Left ventricle myocardium superior (tissue), 1 donor: ENCODE data around the gene TOLLIP. TPM values are rescaled to one million over a fixed set of nuclear protein-coding genes. Genes with fewer than 3 reads are reported as not detected.
A peak's percentile ranks its signal among the peaks of the same experiment; 100 is the strongest.

Source experiments
- ATAC-seq: fragments of 200-7000 bp; cut with Tn5 transposase; one replicate; pipeline ENCODE4 v1.9.1; 2020; ENCODE audit warnings: mild to moderate bottlenecking, moderate library complexity
- DNase-seq: peaks from one replicate; pipeline ENCODE4 v3.0.0-alpha.2; 2020
- intact Hi-C: fragments of 100-400 bp; cut with micrococcal nuclease; formaldehyde crosslinking; loops from one replicate; pipeline ENCODE4 v1.11.0; 2022
- total RNA-seq: library from RNA; stranded (reverse); fragmentation: NEBNext Ultra II Directional; extraction: Animal tissue kit (Norgen Biotek cat#: 25700); gene quantifications from one replicate; pipeline ENCODE4 v1.2.1, GENCODE V29; 2021
- donor health status: DM: no; HTN: yes; CAD: no; lungs with severe emphysema.

Gene TOLLIP
- total RNA-seq, 1 donor from 2014 or later = 50.2 TPM

DNA sequence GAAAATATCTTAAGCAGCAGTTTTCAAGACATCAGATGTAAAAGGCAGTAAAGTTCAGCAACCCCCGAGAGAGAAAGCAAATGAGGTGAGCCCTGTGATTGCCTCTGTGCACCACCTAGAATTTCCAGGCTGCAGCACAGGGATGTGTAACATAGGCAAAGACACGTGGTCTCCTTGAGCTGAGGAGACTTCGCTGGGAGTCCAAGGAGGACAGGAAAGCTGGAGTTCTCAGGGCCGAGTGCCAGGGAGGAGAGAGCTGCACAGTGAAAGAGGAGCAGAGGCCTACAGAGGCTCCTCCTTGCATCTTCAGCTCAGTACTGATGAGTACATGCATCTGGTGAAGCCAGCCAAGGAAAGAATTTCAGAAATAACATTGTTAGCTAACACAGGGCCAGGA is 17.6 kb upstream of the TOLLIP start:
- intact Hi-C loops = no loop called here
- DNase-seq (no peak), ATAC-seq (no peak)

DNA sequence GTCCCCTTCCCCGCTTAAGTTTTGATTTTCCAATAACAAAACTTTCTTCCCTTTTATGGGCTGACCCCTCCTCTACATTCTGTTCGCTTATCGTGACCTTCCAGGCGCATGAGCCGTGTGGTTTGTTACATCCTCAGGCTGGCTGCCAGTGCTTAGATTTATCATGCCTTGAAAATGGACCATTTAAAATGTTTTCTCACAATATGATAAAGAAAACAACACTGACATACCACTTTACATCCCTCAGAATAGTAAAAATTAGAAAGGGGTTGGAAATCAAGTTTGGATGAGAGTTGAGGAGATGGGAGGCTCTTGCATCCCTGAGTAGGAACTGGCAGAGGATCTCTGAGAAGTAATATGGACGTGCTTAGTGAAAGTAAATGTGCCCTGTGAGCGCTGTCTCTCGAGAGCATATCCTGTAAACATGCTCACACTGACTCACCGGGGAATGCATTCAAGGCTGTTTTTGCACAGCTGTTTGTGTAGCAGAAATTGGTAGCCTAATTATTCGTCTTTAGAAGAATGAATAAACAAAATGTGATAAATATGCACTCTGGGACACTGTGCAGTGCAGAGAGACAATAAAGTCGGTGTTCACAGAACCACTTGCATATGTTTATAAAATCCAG is 17.1 kb upstream of the TOLLIP start:
- intact Hi-C loops = no loop called here
- no peak for DNase-seq
- ATAC-seq = no peak

DNA sequence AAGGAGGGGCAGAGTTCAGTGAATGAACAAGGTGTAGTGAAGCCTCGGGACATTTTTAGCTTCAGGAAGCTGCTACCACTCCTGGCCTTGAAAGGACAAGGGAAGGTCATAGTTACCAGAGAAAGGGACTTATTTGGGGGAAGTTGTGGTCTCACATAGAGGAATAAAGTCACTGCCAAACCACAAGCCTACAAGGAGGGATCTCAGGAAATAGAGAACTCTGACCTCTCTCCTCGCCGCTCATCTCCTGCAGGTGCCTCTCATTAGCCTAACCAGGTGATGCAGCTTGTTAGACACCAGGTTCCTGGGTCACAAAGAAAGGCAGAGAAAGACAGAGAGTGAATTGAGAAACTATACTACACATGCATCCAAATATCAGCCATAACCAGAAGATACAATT is 14.3 kb upstream of the TOLLIP start:
- DNase-seq (no peak), ATAC-seq (no peak)
- intact Hi-C loops = no loop called here

DNA sequence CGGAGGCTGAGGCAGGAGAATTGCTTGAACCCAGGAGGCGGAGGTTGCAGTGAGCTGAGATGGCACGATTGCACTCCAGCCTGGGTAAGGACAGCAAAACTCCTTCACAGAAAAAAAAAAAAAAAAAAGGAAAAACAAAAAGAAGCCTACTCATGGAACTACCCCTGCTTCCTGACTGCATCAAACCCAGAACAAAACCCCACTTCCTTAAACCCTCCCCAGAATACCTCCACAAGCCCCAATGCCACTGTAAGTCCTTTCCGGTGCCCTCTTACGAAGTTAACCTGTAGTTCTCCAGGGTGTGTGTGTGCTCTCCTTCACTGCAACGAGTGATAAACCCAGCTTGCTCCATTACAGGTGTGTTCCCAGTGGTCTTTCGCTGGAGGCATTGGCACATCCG is 8.6 kb upstream of the TOLLIP start:
- DNase-seq (no peak), ATAC-seq (no peak)
- intact Hi-C loops = no loop called here

DNA sequence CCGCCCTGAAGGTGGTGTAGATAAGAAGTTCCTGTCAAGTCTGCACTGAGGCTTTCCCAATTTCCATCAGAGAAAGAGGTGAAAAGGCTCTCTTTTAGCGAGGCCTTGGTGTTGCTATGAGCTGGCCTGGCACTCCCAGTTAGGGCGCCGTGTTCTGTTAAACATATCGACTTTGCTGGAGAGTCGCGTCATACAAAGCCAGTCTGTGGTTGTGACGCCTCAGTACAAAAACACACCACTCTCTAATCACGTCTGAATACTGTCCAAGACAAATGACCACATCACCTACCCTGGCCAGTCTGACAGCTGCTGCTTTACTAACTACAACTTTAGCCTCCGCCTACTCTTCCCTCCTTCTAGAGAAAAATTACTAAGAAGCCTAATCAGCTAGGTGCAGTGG is 8.0 kb upstream of the TOLLIP start:
- ATAC-seq = no peak
- intact Hi-C loops = no loop called here
- DNase-seq = no peak

DNA sequence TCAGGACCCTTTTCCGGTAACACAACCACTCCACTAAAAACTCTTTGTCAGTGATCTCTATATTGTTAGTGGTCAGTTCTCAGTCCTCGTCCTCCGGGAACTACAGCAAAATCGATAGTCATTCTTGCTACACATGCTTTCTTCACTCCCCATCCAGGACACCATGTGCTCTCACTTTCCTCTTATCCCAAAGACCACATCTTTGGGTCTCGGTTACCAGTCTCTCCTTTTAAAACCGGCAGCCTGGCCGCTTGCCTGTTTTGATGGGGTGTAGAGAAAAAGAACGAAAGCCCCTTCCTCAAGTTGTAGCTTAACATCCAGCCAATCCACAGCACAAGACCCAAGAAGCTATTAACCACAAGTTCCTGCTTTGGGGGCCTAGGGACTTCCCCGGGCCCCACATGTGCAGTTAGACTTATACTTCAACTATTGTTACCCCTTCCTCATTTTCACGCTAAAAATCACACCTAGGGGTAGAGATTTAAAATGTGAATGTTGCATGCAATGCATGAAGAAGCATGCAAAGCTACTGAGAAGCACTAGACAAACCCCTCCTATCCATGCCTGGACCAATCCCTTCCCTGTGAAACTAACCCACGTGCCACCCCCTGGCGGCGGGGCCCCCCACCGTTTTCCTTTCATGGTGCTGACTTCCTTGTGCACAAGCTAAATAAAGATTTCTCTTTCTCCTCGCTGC is 1.5 kb upstream of the TOLLIP start:
- intact Hi-C loops = no loop called here
- DNase-seq = peak; percentile 35

DNA sequence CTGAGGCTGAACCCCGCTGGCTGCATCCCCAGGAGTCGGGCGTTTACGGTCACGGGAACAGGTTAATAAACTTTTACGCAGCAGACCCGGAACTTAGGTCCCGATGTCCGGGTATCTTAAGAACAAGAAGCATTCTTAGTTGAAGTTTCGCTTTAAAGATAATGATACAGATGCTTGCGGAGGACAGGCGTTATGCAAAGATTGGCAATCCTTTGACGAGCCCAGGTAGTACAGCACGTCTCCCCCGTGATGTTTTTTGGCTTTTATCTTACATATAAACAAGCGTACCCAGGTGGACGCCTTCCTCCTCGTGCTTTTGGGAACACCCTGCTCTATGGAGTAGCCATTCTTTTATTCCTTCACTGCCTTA is 871 bp upstream of the TOLLIP start:
- ATAC-seq (no peak), DNase-seq (no peak)
- intact Hi-C loops = no loop called here

More for the DNA sequence above, 1.5 kb upstream of the TOLLIP start:
- ATAC-seq = no peak

DNA sequence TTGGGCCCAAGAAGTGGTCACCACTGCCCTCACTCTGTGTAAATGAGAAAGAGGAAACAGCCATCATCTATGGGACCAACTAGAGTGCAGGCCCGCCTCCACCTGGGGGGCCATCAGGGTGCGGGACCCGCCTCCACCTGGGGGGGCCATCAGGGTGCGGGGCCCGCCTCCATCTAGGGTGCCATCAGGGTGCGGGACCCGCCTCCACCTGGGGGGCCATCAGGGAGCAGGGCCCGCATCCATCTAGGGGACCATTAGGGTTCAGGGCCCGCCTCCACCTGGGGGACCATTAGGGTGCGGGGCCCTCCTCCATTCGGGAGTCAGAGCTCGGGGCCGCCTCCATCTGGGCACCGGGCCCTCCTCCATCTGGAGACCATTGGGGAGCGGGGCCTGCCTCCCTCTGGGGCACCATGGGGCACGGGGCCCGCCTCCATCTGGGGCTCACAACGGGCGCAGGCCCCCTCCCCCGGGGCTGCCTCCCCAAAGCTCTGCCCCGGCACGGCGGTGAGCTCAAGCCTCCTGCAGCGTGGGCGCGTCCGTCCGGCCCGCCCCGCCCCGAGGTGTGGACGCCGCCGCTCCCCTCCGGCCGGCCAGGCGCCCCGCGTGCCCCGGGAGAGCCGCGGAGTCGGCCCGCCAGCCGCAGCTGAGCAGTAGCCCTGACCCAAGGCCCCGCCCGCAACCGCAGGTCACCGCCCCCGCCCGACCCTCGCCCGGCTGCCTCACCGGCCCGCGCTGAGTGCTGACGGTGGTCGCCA is 512 bp downstream of the TOLLIP start:
- ATAC-seq (peak; percentile 61), DNase-seq (no peak)
- intact Hi-C loops = no loop called here

DNA sequence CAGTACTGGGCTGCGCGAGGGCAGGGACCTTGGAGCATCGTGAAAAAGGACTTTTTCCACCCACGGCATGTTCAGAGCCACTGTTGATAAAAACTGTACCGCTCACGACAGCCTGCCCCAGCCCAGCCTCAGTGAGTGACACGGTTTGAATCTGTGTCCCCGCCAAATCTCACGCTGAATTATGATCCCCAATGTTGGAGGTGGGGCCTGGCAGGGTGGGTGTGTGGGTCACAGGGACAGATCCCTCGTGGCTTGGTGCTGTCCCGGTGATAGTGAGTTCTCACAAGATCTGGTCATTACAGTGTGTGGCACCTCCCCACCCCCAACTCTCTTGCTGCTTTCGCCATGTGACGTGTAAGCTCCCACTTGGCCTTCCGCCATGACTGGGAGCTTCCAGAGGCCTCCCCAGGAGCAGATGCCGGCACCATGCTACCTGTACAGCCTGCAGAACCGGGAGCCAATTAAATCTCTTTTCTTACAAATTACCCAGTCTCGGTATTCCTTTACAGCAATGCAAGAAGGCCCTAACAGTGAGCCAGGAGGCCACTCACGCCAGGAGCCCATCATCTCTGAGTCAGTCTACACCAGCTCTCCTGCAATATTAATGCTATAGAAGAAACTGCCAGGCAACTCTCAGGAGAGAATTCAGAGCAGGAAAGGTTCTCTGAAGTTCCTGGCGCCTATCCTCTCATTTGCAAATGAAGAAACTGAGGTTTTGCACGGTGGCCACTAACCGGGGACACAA is 1.3 kb downstream of the TOLLIP start:
- no peak for ATAC-seq
- peak; percentile 36 for DNase-seq
- intact Hi-C loops = no loop called here

DNA sequence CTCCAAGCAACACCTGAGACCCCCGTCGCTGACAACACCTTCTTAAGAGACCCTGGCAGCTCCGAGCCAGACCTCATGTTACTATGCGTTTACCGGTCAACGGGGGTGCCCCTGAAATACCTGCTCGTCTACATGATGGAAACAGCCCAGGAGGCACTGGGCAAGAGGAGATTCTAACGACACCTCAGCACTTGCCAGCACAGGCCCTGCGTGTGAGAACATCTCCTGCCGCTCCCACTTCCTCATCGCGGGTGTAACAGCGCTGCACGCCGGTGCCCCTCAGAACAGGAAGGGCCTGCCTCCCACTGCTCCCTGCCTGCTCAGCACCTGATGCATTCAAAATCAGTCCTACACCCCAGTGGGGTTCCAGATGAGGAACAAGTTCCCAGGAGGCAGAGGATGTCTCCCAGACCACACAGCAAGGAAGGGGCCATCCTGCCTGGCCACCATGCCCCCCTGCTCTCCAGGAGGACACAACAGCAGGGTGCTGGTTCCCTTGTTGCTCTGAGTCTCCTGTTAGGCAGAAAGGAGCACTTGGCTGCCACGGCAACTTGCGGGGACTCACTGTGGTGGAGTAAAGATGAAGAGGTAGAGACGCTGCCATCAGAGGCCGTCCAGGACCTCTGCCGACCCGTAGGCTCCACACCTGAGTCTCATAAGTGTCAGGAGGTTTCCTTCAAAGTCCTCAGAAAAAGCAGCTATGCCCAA is 2.1 kb downstream of the TOLLIP start:
- ATAC-seq = no peak
- peak; percentile 35 for DNase-seq
- intact Hi-C loops = no loop called here

DNA sequence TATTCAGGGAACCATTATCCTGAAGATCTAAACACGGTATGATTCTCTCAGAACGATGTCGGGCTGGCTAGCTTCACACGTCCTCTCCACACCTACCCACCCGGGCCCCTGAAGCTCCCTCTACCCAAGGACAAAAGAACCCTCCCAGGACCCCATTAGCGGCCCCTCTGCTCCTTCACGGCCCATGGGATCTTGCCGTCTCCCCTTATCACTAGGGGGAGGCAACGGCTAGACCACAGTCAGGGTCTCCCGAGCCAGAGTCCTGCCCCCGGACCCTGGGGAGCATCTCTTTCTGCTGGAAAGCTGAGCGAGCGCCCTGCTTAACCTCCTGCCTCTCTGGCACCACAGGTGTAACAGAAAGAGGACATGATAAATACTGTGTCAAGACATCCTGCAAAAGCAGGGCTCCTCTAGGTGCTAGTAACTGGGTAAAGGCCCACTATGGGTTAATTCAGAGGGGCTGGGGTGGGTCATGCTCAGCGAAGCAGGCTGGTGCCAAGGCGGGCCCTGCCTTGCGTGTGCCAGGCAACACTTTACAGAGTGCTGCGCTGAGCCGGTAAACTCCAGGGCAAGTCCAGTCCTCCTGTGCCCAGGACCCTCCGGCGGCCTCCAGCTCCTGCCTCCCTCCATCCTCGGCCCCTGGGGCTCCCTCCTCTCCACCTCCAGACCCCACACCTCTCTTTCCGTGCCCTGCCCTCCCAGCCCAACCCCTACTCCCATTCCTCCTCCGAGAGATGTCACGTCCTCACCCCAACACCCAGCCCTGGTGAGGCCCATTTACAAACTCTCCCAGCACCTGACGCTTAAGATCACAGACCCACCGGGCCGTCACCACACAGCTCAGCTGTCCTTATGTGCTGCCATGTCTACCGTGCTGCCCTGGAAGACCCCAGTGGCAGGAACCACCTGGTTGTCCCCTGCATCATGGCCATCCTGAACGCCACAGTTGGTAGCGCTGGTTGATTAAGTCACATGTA is 3.0 kb downstream of the TOLLIP start:
- intact Hi-C loops = no loop called here
- DNase-seq (peak; percentile 25), ATAC-seq (no peak)

DNA sequence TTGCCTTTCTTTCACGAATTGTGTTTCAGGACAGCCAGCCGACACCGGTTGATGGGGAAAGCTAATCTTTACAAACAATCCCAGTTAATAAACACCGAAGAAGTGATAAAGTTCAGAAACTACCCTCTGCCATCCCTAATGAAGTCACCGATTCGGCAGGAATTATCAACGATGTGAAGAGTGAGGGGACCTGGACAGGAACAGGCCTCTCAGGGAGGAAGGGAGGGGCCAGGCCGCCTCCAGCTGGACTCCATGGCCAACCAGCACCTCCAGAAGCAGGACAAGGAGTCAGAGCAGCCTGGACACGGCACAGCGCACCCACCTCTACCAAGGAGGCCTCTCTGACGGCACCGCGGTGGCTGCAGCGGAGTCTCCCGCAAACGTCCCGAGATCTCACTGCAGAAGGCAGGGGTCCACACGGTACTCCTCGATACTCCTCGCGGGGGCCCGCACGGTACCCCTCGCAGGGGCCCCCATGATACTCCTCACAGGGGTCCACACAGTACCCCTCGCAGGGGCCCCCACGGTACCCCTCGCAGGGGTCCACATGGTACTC is 3.9 kb downstream of the TOLLIP start:
- DNase-seq = peak; percentile 27

DNA sequence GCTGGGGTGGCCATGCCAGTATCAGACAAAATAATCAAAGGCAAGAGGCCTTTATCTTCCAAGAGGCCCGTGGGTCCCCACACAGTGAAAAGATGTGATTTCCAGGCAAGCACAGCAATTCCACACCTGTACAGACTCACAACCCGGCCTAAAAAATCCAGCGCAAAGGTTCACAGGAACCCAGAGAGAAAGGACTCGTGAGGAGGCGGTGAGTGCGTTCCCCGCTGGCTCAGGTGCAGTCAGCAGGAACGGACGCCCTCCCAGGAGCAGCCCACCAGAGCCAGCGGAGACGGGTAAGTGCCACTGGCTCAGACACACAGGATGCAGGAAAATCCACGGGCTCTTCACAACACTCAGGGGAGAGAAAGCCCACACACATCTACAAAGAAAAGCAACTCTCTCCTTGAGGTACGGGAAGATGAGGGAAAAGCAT is 4.4 kb downstream of the TOLLIP start:
- no peak for DNase-seq
- ATAC-seq = no peak
- intact Hi-C loops = no loop called here

More for the DNA sequence above, 3.9 kb downstream of the TOLLIP start:
- ATAC-seq = no peak
- intact Hi-C loops = no loop called here

DNA sequence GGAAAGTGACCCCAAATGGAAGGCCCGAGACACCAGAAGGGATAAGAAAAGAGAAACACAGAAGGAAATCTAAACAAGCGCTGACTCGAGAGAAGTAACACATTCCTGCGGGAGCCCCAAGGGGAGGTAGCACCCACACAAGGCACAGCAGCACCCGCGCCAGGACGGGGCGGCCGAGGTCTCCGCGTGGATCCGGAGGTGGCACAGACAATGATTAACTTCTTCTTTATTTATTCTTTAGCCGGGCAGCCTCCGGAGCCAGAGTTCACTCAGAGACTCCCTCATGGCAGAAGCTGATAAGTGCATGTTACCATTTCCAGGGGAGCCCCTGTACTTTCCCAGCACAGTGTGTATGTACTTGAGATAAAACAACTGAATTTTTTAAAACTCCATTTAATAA is 5.1 kb downstream of the TOLLIP start:
- intact Hi-C loops = no loop called here
- DNase-seq (no peak), ATAC-seq (no peak)

DNA sequence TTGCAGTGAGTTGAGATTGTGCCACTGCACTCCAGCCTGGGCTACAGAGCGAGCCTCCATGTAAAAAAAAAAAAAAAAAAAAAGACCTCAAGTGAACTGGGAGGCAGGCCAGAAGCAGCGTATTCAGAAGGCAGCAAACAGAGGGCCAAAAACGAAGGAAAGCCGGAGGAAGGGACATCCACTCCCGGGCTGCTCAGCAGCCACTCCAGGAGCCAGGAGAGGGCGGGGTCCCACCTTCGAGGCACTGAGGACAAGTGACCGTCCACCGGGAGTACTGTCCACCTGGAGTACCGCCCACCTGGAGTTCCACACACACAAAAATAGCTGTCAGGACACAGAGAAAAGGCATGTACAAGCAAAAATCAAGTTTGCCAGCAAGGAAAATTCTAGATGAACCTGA is 5.5 kb downstream of the TOLLIP start:
- DNase-seq (peak; percentile 62), ATAC-seq (peak; percentile 30)
- intact Hi-C loops = no loop called here

DNA sequence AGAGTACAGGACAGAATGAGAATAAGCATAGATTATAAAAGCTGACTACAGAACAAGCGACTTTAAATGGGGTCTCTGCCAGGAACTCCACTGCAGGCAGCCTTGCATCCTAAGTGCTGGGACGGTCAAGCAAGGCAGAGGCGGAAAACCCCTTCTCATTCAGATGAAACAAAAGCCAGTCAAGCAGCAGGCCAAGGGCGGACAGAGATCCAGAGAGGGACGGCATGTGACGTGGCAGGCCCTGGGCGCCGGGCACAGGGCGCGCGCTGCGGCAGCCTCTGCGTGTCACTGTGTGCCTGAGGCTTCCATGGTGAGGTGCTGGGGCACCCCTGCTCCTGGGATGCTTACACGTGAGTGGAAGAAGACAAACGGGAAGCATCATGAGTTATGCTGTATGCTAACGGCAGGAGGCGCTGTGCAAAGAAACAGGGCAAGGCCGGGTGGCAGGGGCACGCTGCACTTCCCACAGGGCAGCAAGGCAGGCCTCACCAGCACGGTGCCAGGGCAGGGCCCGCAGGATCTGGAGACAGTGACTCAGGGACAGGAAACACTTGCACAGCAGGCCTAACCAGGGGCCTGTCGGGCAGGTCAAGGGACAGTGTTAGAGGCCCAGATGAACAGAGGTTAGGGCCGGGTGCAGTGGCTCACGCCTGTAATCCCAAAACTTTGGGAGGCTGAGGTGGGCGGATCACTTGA is 6.2 kb downstream of the TOLLIP start:
- ATAC-seq (no peak), DNase-seq (peak; percentile 26)
- intact Hi-C loops = no loop called here

DNA sequence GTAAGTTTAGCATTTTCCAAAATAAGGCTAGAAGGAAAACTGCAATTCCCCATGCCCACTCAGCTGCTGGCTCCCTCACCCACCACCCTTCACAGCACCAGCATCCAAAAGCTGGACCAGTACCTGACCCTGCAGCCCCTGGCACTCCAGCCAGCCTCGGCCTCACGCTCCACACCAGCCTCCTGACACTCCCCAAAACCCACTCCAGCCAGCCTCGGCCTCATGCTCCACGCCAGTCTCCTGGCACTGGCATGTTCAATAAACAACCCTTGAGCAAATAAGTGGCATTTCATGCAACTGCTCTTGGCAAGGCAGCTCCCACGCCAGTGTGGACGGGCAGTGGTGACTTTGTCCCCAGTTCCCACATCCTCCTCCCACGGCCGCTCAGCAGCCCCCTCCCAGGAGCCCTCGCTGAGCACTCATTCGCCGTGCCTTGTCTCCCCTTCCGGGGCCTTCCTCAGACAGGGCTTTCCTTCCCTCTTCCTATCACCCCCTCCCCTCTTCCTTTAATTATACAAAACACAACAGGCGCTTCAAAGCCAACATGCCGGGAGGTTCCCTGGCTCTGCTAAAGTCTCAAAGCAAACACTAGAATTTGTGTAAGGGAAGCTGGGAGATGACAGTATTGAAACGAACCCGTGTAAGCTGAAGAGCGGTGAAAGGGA is 6.8 kb downstream of the TOLLIP start:
- intact Hi-C loops = no loop called here
- DNase-seq (no peak), ATAC-seq (no peak)
